LoVo (cell line): Measurements from ENCODE around the gene OR52I2.

Experiments
- DNase-seq: peaks from one replicate; pipeline ENCODE4 v3.0.0-alpha.2; 2016; ENCODE audit warnings: low spot score

OR52I2 gene

DNA sequence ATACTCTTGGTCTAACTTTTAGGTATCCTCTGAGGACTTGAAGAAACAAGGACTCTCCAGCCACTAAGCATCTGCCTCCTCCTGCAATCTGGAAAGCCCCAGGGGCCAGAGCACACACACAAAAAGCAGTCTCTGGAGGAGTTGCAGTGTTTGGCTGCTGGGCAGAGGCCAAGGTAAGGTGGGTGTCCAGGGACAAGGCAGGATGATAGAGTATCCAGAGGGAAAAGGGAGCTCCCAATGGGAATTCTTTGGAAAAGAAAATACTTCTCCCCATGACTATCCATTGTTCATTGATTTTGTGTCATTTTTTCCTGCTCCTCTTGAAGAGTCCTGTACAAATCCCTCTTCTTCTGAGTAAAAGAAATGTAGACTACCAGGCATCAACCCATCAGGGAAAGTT lies at the start of gene OR52I2:
OR52I2 (plus strand) TSS at position 301 of the 400 bp plus-strand sequence.
- no peak for DNase-seq

GRCh38 chr11:4539603-4540219 lies 41.8 kb upstream of the OR52I2 start:
- peak; percentile 48 for DNase-seq

DNA sequence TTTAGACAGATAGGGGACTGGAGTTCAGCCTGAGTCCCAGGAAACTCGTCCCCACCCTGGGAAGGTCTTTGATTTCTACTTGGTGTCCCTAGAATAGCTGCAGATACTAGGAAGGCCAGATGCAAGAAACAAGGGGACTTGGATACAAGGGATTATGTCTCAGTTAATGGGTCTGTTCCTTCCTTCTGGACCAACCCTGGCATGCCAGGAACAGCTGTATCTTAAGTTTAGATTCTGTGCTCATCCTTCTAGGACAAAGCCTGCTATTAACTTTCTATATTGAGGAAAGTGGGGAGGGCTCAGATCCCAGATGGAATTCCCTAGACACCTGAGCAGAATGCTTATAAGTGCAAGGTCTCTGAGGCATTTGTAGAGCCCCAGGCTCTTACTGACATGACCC lies 40.5 kb upstream of the OR52I2 start:
- no peak for DNase-seq

DNA sequence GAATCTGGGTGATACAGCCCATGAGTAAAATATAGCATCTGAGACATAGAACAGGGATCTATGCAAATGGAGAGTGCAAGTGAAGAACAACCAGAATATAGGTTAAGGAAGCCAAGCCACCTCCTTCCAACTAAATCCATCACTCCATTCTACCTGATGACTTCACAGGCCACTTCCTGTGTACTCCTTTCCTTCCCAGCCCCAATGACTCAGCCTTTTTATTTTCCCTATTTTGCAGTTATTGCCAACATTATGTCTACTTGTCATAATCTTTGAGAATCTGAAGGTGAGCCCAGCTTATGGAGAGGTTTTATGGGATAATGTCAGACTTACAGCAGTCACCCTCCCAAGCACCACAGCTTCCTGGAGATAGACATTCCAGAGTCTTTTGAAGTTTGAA lies 38.0 kb upstream of the OR52I2 start:
- no peak for DNase-seq

DNA sequence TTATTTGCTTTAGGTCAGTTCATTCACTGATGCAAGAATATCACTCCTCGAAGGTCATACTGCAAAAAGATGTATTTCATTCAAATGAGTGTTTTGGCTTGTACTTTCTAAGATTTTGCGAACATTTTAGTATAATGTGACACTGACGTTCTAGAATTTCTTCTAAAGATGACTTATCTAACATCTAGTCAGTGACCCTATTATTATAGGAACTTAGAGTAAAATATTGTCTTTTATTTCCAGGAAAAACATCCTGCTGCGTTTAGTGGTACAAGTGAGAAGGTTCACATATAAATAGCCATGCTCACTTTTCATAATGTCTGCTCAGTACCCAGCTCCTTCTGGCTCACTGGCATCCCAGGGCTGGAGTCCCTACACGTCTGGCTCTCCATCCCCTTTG lies 36.7 kb upstream of the OR52I2 start, which contains the start of gene OR52M1:
OR52M1 (plus strand) TSS at position 301 of the 400 bp plus-strand sequence; CDS start at position 301, 0 bp downstream.
- DNase-seq: no peak

DNA sequence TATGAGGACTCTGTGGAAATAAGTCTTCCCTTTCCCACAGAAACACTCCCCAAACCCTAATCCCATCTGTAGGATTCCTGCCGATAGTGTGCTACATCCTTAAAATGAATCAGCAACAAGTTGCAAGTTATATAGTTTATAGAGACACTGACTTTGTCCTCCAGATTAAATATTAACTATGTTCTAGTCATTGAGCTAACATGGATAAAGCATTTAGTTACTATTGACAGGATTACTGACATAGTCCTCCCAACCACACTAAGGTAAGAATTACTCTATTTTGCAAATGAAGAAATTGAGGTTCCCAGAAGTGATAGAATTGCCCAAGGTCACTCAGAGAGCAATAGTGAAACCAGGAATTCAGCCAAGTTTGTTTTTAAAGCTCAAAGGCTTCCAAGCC lies 34.7 kb upstream of the OR52I2 start:
- DNase-seq: peak; percentile 4

DNA sequence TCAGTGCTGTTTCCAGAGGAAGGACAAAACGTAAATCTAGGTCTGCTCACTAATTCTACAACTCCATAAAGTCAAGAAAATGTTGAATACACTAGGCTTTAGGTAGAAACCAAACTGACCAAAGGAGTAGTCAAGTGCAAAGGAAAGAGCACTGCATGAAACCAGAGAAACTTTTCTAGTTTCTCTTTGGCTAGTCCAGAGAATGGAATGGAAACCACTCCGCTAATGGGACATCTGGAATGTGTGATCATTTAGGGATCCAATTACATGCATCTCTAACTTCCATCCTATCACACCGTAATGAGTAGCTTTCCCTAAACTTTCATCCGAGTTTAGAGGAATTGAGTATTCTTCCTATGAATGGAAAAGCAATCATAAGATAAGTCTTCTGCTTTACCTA lies 34.1 kb upstream of the OR52I2 start:
- DNase-seq: no peak

GRCh38 chr11:4551346-4551979 lies 30.1 kb upstream of the OR52I2 start:
- no peak for DNase-seq

GRCh38 chr11:4559527-4560440 lies 21.8 kb upstream of the OR52I2 start:
- no peak for DNase-seq

- DNase-seq: no peak
Measured at GRCh38 chr11:4560467-4560866, 21.1 kb upstream of the OR52I2 start.

DNA sequence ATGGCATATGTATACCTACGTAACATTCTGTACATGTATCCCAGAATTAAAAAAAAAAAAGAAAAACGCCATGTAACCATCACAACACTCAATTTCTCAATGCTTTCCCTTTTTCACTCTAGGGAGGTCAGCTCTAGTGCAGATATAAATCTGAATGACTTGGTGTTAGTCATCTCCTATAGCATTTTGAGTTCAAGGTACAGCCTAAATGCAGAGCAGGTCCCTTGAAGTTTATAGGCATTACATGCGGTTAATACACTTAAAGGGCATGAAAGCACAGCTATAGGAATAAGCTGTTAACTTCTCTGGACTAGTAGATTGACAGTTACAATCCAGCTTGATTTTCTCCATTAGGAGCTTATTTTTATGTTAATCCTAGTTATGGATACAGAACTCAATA lies 16.2 kb upstream of the OR52I2 start:
- DNase-seq: no peak

DNA sequence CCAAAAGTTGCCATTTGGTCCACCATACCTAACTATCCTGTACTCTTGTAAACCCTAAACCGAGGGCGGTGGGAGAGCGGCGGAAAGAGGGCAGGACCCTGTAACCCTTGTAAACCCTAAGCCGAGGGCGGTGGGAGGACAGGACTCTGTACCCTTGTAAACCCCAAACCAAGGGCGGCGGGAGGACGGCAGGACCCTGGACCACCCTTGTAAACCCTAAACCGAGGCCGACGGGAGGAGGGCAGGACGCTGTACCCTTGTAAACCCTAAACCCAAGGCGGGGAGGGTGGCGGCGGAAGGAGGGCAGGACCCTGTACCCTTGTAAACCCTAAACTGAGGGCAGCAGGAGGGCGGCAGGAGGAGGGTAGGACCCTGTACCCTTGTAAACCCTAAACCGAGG lies 12.5 kb upstream of the OR52I2 start:
- DNase-seq: no peak

GRCh38 chr11:4576880-4577279 lies 4.7 kb upstream of the OR52I2 start:
- DNase-seq: no peak

DNA sequence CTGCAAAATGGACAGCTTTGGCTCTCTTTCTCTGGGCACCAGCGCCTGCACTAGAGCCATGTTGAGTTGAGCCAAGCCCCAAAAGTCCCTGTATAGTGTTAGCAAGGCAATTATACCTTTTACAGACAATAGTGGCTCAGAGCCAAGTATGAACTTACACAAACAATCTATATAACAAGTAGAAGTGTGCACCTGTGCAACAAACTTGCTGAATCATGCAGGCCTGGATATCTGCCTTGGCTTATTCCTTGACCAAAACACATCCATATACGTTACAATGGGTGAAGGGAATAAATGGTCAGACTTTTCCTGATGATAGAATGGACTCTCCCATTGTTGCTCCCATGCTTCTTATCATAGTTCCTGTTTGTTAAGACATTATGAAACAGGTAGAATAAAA lies 3.8 kb upstream of the OR52I2 start:
- DNase-seq: no peak

DNA sequence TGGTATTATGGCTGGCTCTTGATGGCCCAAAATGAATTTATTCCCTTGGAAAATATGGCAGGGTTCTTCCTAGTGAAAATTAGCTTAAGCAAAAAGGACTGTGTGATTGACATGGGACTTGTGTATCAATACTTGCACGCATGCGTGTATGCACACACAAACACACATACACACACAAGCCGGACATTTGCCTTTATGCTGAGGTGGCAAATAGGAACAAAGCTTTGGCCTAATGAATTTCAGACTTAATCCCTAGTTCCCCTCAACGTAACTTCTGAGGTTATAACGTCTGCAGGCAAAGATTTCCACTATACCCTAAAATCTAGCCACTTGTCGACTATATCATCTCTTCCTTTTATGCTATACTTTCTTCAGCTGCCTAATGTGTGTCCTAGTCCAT lies 2.9 kb upstream of the OR52I2 start:
- DNase-seq: no peak

DNA sequence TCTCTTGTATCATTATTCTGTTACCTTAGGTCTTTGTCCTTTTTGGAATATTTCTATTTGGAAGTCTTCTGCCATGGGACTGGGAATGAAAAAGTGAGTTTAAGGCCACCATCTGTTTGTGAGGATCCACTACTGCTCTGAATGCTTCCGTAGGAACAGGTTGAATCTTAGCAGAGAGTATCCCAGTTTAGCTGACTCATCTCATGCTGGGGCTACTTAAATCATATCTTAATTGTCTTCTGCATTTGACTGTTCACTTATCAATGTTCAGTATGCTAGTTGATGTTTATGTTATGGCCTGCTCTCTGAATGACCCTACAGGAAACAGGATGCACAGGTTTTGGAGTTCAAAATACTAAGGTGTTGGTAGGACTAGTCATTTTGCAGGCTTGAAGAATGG lies 1.4 kb upstream of the OR52I2 start:
- no peak for DNase-seq

GRCh38 chr11:4589017-4589416 lies 7.5 kb downstream of the OR52I2 start:
- DNase-seq: no peak

- DNase-seq: no peak
Measured at GRCh38 chr11:4593739-4594138, 12.2 kb downstream of the OR52I2 start, which contains the start of gene OR52I1. Gene OR52I1 (plus strand): TSS chr11:4594039. CDS start chr11:4594039, 0 bp downstream.

- no peak for DNase-seq
Measured at GRCh38 chr11:4605057-4605456, 23.5 kb downstream of the OR52I2 start.

- no peak for DNase-seq
Measured at GRCh38 chr11:4606231-4607015, 24.9 kb downstream of the OR52I2 start.

DNA sequence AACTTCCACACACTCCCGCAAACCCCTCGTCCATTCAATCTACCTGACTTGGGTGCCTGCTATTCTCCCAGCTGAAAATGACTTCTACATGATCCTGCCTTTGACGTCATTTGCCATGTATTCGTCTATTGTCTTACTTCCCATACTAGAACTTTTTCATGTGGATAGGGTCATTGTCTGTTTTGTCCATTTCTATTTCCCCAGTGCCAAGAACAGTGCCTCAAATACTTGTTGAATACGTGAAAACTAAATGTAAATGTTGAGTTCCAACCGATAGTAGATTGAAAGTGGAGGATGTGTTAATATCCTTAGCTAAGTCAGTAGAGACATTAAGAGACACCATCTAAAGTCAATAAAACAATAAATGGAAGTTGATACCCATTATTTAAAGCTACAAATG lies 25.6 kb downstream of the OR52I2 start:
- DNase-seq: no peak
